GM23338 (cell line): ENCODE measurements around the gene CD180. TPM values are rescaled to one million over a fixed set of nuclear protein-coding genes. Genes with fewer than 3 reads are reported as not detected.

Experiments used
- ATAC-seq: fragments of 200-7000 bp; cut with Tn5 transposase; 3 replicates; pipeline ENCODE4 v1.9.1; 2020
- DNase-seq: peaks from one replicate; pipeline ENCODE4 v3.0.0-alpha.2; 2015; ENCODE audit warnings: low spot score
- H2AFZ ChIP-seq: fragments of 200-600 bp; sonication (generic); 2 replicates; pipeline ENCODE4 v1.8.0; 2016; ENCODE audit warnings: antibody characterized with exemption, mild to moderate bottlenecking, moderate library complexity
- H3F3A ChIP-seq: fragments of 200-600 bp; sonication (generic); replicated peaks from 2 replicates; pipeline ENCODE4 v1.8.0; 2017; ENCODE audit warnings: antibody characterized with exemption, mixed run types, low read depth
- H3K27ac ChIP-seq: fragments of 200-600 bp; sonication (generic); 2 replicates; pipeline ENCODE4 v1.6.1; 2016; ENCODE audit warnings: low read depth
- H3K27me3 ChIP-seq: fragments of 200-600 bp; sonication (generic); 2 replicates; pipeline ENCODE4 v1.8.0; 2016; ENCODE audit warnings: mild to moderate bottlenecking, mixed run types, moderate library complexity; ENCODE audit not compliant: insufficient read depth
- H3K36me3 ChIP-seq: fragments of 200-600 bp; sonication (generic); 2 replicates; pipeline ENCODE4 v1.8.0; 2016; ENCODE audit warnings: mild to moderate bottlenecking; ENCODE audit not compliant: insufficient read depth
- H3K4me1 ChIP-seq: fragments of 200-600 bp; sonication (generic); 2 replicates; pipeline ENCODE4 v1.8.0; 2016; ENCODE audit warnings: mild to moderate bottlenecking, moderate library complexity; ENCODE audit not compliant: insufficient read depth
- H3K4me2 ChIP-seq: fragments of 200-600 bp; sonication (generic); 2 replicates; pipeline ENCODE4 v1.7.1; 2017; ENCODE audit warnings: mixed run types
- H3K4me3 ChIP-seq: fragments of 200-600 bp; sonication (generic); 2 replicates; pipeline ENCODE4 v1.6.1; 2016; ENCODE audit warnings: mixed run types
- H3K79me2 ChIP-seq: fragments of 200-600 bp; sonication (generic); replicated peaks from 2 replicates; pipeline ENCODE4 v1.8.0; 2017; ENCODE audit warnings: mild to moderate bottlenecking; ENCODE audit not compliant: insufficient read depth
- H3K9me2 ChIP-seq: fragments of 200-600 bp; sonication (generic); 2 replicates; pipeline ENCODE4 v1.8.0; 2017; ENCODE audit not compliant: insufficient read depth
- H4K20me1 ChIP-seq: fragments of 200-600 bp; sonication (generic); replicated peaks from 2 replicates; pipeline ENCODE4 v1.8.0; 2017; ENCODE audit warnings: mild to moderate bottlenecking; ENCODE audit not compliant: insufficient read depth
- H3K27ac Mint-ChIP-seq: 2 replicates; pipeline ENCODE4 v1.8.0; 2020; ENCODE audit warnings: inconsistent platforms, mild to moderate bottlenecking, moderate library complexity, mixed read lengths
- H3K27me3 Mint-ChIP-seq: 3 replicates; pipeline ENCODE4 v1.8.0; 2022; ENCODE audit warnings: low read depth, mild to moderate bottlenecking, moderate library complexity, mixed read lengths, inconsistent platforms; ENCODE audit not compliant: insufficient read depth, poor library complexity
- H3K36me3 Mint-ChIP-seq: 3 replicates; pipeline ENCODE4 v1.8.0; 2021; ENCODE audit warnings: low read depth, mild to moderate bottlenecking, inconsistent platforms, moderate library complexity, mixed read lengths
- H3K4me1 Mint-ChIP-seq: 3 replicates; pipeline ENCODE4 v1.8.0; 2020; ENCODE audit warnings: mild to moderate bottlenecking, inconsistent platforms, mixed read lengths
- H3K4me3 Mint-ChIP-seq: 3 replicates; pipeline ENCODE4 v1.8.0; 2021; ENCODE audit warnings: moderate library complexity, mild to moderate bottlenecking, inconsistent platforms, mixed read lengths
- H3K9me3 Mint-ChIP-seq: 3 replicates; pipeline ENCODE4 v1.8.0; 2020; ENCODE audit warnings: moderate library complexity, mild to moderate bottlenecking, inconsistent platforms, mixed read lengths
- POLR2AphosphoS5 ChIP-seq: IDR thresholded peaks from 2 replicates; pipeline ENCODE4 v1.6.1; 2016; ENCODE audit warnings: antibody characterized with exemption, low read depth
- ZNF331 ChIP-seq: fragments of 250-450 bp; sonication (Bioruptor Pico); IDR thresholded peaks from 2 replicates; pipeline ENCODE4 v1.5.0; 2020; ENCODE audit warnings: low read depth, mild to moderate bottlenecking, moderate library complexity
- polyA plus RNA-seq: library from polyadenylated mRNA; unstranded; fragments of >200 nt; fragmentation: Nextera tagmentation; extraction: Ambion mirVana; gene quantifications from 2 replicates; pipeline ENCODE4 v1.2.1, GENCODE V29; 2016
- total RNA-seq: library from RNA; depleted of rRNA; stranded (reverse); fragments of >200 nt; shearing (Covaris generic); gene quantifications from 2 replicates; pipeline ENCODE4 v1.2.3, GENCODE V29; 2014
- TF ChIP-seq, protein P1 (sequence below): fragments of 250-450 bp; sonication (Bioruptor Pico); IDR thresholded peaks from 2 replicates; pipeline ENCODE4 v1.5.0; 2020; ENCODE audit warnings: mild to moderate bottlenecking, moderate library complexity
- TF ChIP-seq, protein P2 (sequence below), 2 experiments: fragments of 200-600 bp in 1 of 2; sonication (generic) in 1 of 2; conservative IDR thresholded peaks; 2 replicates each; pipeline versions ENCODE4 v1.5.1 to v1.6.1; 2016 to 2017; ENCODE audit warnings: antibody characterized with exemption in 2 of 2, low read depth in 2 of 2, mild to moderate bottlenecking in 2 of 2, moderate library complexity in 1 of 2

CD180 gene
- total and polyA plus RNA-seq, 2 experiments from 2014 or later: not detected

DNA sequence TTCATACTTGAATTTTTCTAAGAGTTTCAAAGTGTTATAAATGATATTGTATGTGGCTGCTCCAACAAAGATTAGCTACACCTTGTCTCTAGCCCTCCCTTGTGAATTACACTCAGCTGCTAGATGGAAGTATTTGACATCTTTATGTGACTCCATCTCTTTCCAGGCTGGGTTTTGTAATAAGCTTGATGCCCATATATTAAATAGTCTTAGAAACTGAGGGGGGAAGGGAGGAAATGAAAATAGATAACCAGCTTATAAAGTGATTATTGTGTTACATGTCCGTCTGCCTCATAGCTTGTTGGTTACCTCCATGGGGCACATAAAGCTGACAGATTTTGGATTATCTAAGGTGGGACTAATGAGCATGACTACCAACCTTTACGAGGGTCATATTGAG, 63.4 kb downstream of the CD180 start (continued):
- TF ChIP-seq, protein P1, sequence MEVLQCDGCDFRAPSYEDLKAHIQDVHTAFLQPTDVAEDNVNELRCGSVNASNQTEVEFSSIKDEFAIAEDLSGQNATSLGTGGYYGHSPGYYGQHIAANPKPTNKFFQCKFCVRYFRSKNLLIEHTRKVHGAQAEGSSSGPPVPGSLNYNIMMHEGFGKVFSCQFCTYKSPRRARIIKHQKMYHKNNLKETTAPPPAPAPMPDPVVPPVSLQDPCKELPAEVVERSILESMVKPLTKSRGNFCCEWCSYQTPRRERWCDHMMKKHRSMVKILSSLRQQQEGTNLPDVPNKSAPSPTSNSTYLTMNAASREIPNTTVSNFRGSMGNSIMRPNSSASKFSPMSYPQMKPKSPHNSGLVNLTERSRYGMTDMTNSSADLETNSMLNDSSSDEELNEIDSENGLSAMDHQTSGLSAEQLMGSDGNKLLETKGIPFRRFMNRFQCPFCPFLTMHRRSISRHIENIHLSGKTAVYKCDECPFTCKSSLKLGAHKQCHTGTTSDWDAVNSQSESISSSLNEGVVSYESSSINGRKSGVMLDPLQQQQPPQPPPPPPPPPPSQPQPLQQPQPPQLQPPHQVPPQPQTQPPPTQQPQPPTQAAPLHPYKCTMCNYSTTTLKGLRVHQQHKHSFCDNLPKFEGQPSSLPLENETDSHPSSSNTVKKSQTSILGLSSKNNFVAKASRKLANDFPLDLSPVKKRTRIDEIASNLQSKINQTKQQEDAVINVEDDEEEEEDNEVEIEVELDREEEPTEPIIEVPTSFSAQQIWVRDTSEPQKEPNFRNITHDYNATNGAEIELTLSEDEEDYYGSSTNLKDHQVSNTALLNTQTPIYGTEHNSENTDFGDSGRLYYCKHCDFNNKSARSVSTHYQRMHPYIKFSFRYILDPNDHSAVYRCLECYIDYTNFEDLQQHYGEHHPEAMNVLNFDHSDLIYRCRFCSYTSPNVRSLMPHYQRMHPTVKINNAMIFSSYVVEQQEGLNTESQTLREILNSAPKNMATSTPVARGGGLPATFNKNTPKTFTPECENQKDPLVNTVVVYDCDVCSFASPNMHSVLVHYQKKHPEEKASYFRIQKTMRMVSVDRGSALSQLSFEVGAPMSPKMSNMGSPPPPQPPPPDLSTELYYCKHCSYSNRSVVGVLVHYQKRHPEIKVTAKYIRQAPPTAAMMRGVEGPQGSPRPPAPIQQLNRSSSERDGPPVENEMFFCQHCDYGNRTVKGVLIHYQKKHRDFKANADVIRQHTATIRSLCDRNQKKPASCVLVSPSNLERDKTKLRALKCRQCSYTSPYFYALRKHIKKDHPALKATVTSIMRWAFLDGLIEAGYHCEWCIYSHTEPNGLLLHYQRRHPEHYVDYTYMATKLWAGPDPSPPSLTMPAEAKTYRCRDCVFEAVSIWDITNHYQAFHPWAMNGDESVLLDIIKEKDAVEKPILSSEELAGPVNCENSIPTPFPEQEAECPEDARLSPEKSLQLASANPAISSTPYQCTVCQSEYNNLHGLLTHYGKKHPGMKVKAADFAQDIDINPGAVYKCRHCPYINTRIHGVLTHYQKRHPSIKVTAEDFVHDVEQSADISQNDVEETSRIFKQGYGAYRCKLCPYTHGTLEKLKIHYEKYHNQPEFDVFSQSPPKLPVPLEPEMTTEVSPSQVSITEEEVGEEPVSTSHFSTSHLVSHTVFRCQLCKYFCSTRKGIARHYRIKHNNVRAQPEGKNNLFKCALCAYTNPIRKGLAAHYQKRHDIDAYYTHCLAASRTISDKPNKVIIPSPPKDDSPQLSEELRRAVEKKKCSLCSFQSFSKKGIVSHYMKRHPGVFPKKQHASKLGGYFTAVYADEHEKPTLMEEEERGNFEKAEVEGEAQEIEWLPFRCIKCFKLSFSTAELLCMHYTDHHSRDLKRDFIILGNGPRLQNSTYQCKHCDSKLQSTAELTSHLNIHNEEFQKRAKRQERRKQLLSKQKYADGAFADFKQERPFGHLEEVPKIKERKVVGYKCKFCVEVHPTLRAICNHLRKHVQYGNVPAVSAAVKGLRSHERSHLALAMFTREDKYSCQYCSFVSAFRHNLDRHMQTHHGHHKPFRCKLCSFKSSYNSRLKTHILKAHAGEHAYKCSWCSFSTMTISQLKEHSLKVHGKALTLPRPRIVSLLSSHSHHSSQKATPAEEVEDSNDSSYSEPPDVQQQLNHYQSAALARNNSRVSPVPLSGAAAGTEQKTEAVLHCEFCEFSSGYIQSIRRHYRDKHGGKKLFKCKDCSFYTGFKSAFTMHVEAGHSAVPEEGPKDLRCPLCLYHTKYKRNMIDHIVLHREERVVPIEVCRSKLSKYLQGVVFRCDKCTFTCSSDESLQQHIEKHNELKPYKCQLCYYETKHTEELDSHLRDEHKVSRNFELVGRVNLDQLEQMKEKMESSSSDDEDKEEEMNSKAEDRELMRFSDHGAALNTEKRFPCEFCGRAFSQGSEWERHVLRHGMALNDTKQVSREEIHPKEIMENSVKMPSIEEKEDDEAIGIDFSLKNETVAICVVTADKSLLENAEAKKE (CRISPR knock-in tag): no peak

DNA sequence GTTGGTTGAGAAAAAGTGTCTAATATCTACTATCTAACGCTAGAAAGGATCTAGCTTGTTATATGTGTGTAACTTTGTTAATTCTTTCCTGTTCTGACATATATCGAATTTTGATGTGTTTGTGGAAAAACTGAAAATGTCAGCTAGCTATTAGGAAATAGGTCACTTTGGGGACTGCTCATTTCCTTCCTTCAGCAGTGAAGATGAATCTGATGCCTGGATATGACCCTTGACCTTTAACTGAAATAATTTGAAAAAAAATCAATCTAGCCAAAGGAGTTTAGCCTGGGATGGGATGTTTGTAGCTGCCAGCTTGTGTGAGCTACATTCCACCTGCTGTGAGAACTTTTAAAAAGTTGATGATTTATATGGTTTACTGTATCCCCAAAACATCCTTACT, 66.8 kb downstream of the CD180 start:
- ATAC-seq (no peak), DNase-seq (no peak)
- Mint-ChIP-seq H3K4me1 (no peaks in the 10 kb centered on the region), H3K4me3 (no peak overlapping the region), H3K36me3 (no peaks in the 10 kb centered on the region), H3K27me3 (no peaks in the 10 kb centered on the region), H3K27ac (no peak overlapping the region), H3K9me3 (no peaks in the 10 kb centered on the region)
- Histone ChIP-seq H3K4me3 (no peak overlapping the region), H3K27me3 (no peaks in the 10 kb centered on the region), H2AFZ (no peak overlapping the region), H3K9me2 (peaks cover 8% of the 10 kb centered on the region; the same call in 1 of the 2 replicates), H3K36me3 (no peaks in the 10 kb centered on the region), H3K4me1 (no peaks in the 10 kb centered on the region), H4K20me1 (no peaks in the 10 kb centered on the region), H3K27ac (no peak overlapping the region), H3K79me2 (no peaks in the 10 kb centered on the region), H3K4me2 (no peak overlapping the region), H3F3A (no peaks in the 10 kb centered on the region)
- TF ChIP-seq POLR2AphosphoS5 (no peak), ZNF331 (no peak)
- TF ChIP-seq, protein P2, sequence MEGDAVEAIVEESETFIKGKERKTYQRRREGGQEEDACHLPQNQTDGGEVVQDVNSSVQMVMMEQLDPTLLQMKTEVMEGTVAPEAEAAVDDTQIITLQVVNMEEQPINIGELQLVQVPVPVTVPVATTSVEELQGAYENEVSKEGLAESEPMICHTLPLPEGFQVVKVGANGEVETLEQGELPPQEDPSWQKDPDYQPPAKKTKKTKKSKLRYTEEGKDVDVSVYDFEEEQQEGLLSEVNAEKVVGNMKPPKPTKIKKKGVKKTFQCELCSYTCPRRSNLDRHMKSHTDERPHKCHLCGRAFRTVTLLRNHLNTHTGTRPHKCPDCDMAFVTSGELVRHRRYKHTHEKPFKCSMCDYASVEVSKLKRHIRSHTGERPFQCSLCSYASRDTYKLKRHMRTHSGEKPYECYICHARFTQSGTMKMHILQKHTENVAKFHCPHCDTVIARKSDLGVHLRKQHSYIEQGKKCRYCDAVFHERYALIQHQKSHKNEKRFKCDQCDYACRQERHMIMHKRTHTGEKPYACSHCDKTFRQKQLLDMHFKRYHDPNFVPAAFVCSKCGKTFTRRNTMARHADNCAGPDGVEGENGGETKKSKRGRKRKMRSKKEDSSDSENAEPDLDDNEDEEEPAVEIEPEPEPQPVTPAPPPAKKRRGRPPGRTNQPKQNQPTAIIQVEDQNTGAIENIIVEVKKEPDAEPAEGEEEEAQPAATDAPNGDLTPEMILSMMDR (conservative IDR thresholded peaks at IDR 0.05; ENCODE audit: low read depth in 2 of 2): no peak
